ENCODE data around the gene HSPB6.

Gene HSPB6

GRCh38 chr19:35731353-35731752 is 25.5 kb downstream of the HSPB6 start:
- Histone ChIP-seq H3K27ac (ENCODE audit: low read depth, low read length, poor library complexity, severe bottlenecking) (no peak overlapping the region), H3K9ac (ENCODE audit: low read length) (no peak overlapping the region), H2AFZ (ENCODE audit: low read length) (no peak overlapping the region), H3F3A (ENCODE audit: insufficient read depth, low read length) (no peaks in the 10 kb centered on the region), H3K9me2 (ENCODE audit: low read depth, low read length) (no peaks in the 10 kb centered on the region), H3K9me3 (ENCODE audit: low read length) (no peaks in the 10 kb centered on the region), H3K4me2 (ENCODE audit: low read length) (no peak overlapping the region), H4K20me1 (ENCODE audit: insufficient read depth, low read length) (no peaks in the 10 kb centered on the region), H3K27me3 (ENCODE audit: insufficient read depth, low read length) (no peaks in the 10 kb centered on the region), H3K4me1 (ENCODE audit: insufficient read depth, low read length, severe bottlenecking) (no peaks in the 10 kb centered on the region), H3K36me3 (ENCODE audit: insufficient read depth, low read length) (peaks cover 89% of the 10 kb centered on the region), H3K79me2 (ENCODE audit: insufficient read depth, low read length) (no peaks in the 10 kb centered on the region), H3K4me3 (ENCODE audit: low read depth, low read length, poor library complexity, severe bottlenecking) (no peak overlapping the region)
- TF ChIP-seq CTCF (IDR thresholded peaks at IDR 0.05; ENCODE audit: low read length): no peak

GRCh38 chr19:35730326-35730725 is 26.5 kb downstream of the HSPB6 start:
- no peak overlapping the region for H3K27ac ChIP-seq (ENCODE audit: low read depth, low read length, poor library complexity, severe bottlenecking)
- H4K20me1 ChIP-seq (ENCODE audit: insufficient read depth, low read length): no peaks in the 10 kb centered on the region
- H3K9me2 ChIP-seq (ENCODE audit: low read depth, low read length): no peaks in the 10 kb centered on the region
- H3K4me1 ChIP-seq (ENCODE audit: insufficient read depth, low read length, severe bottlenecking): no peaks in the 10 kb centered on the region
- peaks cover 93% of the 10 kb centered on the region for H3K36me3 ChIP-seq (ENCODE audit: insufficient read depth, low read length)
- H3F3A ChIP-seq (ENCODE audit: insufficient read depth, low read length): no peaks in the 10 kb centered on the region
- no peak overlapping the region for H3K4me2 ChIP-seq (ENCODE audit: low read length)
- H3K4me3 ChIP-seq (ENCODE audit: low read depth, low read length, poor library complexity, severe bottlenecking): no peak overlapping the region
- TF ChIP-seq EZH2 (IDR thresholded peaks at IDR 0.05; ENCODE audit: borderline replicate concordance, low read length) (no peak), CTCF (IDR thresholded peaks at IDR 0.05; ENCODE audit: low read length) (no peak)
- H3K79me2 ChIP-seq (ENCODE audit: insufficient read depth, low read length): no peaks in the 10 kb centered on the region
- no peaks in the 10 kb centered on the region for H3K9me3 ChIP-seq (ENCODE audit: low read length)
- H2AFZ ChIP-seq (ENCODE audit: low read length): no peak overlapping the region
- no peak overlapping the region for H3K9ac ChIP-seq (ENCODE audit: low read length)
- no peaks in the 10 kb centered on the region for H3K27me3 ChIP-seq (ENCODE audit: insufficient read depth, low read length)

- H3F3A ChIP-seq (ENCODE audit: insufficient read depth, low read length): no peaks in the 10 kb centered on the region
- H3K4me3 ChIP-seq (ENCODE audit: low read depth, low read length, poor library complexity, severe bottlenecking): no peak overlapping the region
- peaks cover 93% of the 10 kb centered on the region for H3K36me3 ChIP-seq (ENCODE audit: insufficient read depth, low read length)
- no peaks in the 10 kb centered on the region for H3K9me3 ChIP-seq (ENCODE audit: low read length)
- no peaks in the 10 kb centered on the region for H3K4me1 ChIP-seq (ENCODE audit: insufficient read depth, low read length, severe bottlenecking)
- H3K9me2 ChIP-seq (ENCODE audit: low read depth, low read length): no peaks in the 10 kb centered on the region
- H4K20me1 ChIP-seq (ENCODE audit: insufficient read depth, low read length): no peaks in the 10 kb centered on the region
- no peak overlapping the region for H3K27ac ChIP-seq (ENCODE audit: low read depth, low read length, poor library complexity, severe bottlenecking)
- TF ChIP-seq CTCF (IDR thresholded peaks at IDR 0.05; ENCODE audit: low read length) (no peak), EZH2 (IDR thresholded peaks at IDR 0.05; ENCODE audit: borderline replicate concordance, low read length) (no peak)
- H3K79me2 ChIP-seq (ENCODE audit: insufficient read depth, low read length): no peaks in the 10 kb centered on the region
- no peak overlapping the region for H3K4me2 ChIP-seq (ENCODE audit: low read length)
- H3K27me3 ChIP-seq (ENCODE audit: insufficient read depth, low read length): no peaks in the 10 kb centered on the region
- H3K9ac ChIP-seq (ENCODE audit: low read length): no peak overlapping the region
- H2AFZ ChIP-seq (ENCODE audit: low read length): no peak overlapping the region
These were observed 27.1 kb downstream of the HSPB6 start for GRCh38 chr19:35729763-35730162.

Measured in OCI-LY1 (cell line).